Activated CD8-positive, alpha-beta T cell treated with anti-CD3 and anti-CD28 coated beads for 36 hours (primary cell): ENCODE results near the gene ZNF385C. TPM values are rescaled to one million over a fixed set of nuclear protein-coding genes. Genes with fewer than 3 reads are reported as not detected.

Source experiments
- ATAC-seq: fragments of 200-7000 bp; cut with Tn5 transposase; one replicate; pipeline ENCODE4 v1.10.0; 2021; ENCODE audit warnings: mild to moderate bottlenecking, moderate library complexity
- CTCF ChIA-PET: fragments of 350-600 bp; sonication (Branson Sonifier 250); formaldehyde crosslinking; loops from one replicate; lab custom pipeline; 2021; ENCODE audit warnings: antibody characterized with exemption; lab: Charles Lee
- POLR2A ChIA-PET: fragments of 350-600 bp; sonication (Branson Sonifier 250); formaldehyde crosslinking; loops from one replicate; lab custom pipeline; 2021; ENCODE audit warnings: antibody characterized with exemption; lab: Charles Lee
- DNase-seq: peaks from one replicate; pipeline ENCODE4 v3.0.0-alpha.2; 2020
- H3K27ac Mint-ChIP-seq: one replicate; pipeline ENCODE4 v1.8.0; 2021; ENCODE audit warnings: mild to moderate bottlenecking, mixed read lengths
- H3K27me3 Mint-ChIP-seq: one replicate; pipeline ENCODE4 v1.8.0; 2021; ENCODE audit warnings: mixed read lengths
- H3K36me3 Mint-ChIP-seq: one replicate; pipeline ENCODE4 v1.8.0; 2021; ENCODE audit warnings: low read depth, mixed read lengths
- H3K4me1 Mint-ChIP-seq: one replicate; pipeline ENCODE4 v1.8.0; 2021; ENCODE audit warnings: low read depth, mixed read lengths
- H3K4me3 Mint-ChIP-seq: one replicate; pipeline ENCODE4 v1.8.0; 2021; ENCODE audit warnings: mild to moderate bottlenecking, moderate library complexity, mixed read lengths
- H3K9me3 Mint-ChIP-seq: one replicate; pipeline ENCODE4 v1.8.0; 2021; ENCODE audit warnings: mixed read lengths
- CTCF ChIP-seq: fragments of 200-600 bp; IDR thresholded peaks from one replicate; pipeline ENCODE4 v1.8.0; 2022; ENCODE audit warnings: antibody characterized with exemption, mild to moderate bottlenecking
- intact Hi-C: fragments of 100-400 bp; cut with micrococcal nuclease; formaldehyde crosslinking; loops from one replicate; pipeline ENCODE4 v1.10.0; 2022
- total RNA-seq, 2 experiments: library from RNA; stranded (reverse); gene quantifications; one replicate each; pipeline ENCODE4 v1.2.3, GENCODE V29; 2021

The ZNF385C gene
- total RNA-seq, 2 experiments from 2014 or later, result 1.3 TPM

GRCh38 chr17:42019509-42020404 is 78.5 kb downstream of the ZNF385C start, which contains the start of gene NKIRAS2:
Gene NKIRAS2 (plus strand): TSS chr17:42020090. CDS start chr17:42021578, 1,488 bp downstream.
- peak within 1 kb of the TSS; percentile 97 for H3K4me3 Mint-ChIP-seq
- DNase-seq (peak; percentile 96), ATAC-seq (peak; percentile 81)
- intact Hi-C loops, result loop anchor here (5.0 kb wide), 1 partner anchor 93 kb away; the partner anchor contains the start of gene DHX58
- TF ChIP-seq CTCF, result peak; percentile 95
- H3K27me3 Mint-ChIP-seq, result no peaks in the 10 kb centered on the region
- no peaks in the 10 kb centered on the region for H3K9me3 Mint-ChIP-seq
- POLR2A ChIA-PET, result interaction anchor here (0.6 to 5.5 kb wide), 14 partner anchors 11 to 558 kb away, joined by 3 to 36 read pairs (median 4); partner anchors contain the start of genes ACLY, DHX58, PSMC3IP and ZNF385C
- CTCF ChIA-PET, result interaction anchor here (0.6 to 7.5 kb wide), 29 partner anchors 8 to 162 kb away, joined by 3 to 110 read pairs (median 5); partner anchors contain the start of genes ACLY, DHX58, KAT2A and ODAD4
- H3K36me3 Mint-ChIP-seq, result peaks cover 31% of the 10 kb centered on the region
- H3K27ac Mint-ChIP-seq, result peak within 1 kb of the TSS; percentile 79
- peaks cover 50% of the 10 kb centered on the region for H3K4me1 Mint-ChIP-seq

DNA sequence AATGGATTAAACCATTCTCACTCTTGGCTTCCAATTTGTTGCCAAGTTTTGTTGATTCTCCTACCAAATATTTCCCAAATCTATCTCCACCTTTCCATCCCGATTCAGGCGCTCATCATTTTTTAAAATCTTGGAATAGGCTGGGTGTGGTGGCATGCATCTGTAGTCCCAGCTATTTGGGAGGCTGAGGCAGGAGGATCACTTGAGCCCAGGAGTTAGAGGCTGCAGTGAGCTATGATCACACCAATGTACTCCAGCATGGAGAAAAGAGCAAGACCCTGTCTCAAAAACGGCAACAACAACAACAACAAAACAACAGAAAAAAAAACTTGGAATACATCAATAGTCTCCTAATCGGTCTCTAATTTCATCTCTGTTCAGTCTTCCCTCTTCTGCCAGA is 79.3 kb downstream of the ZNF385C start:
- ChIA-PET CTCF (interaction anchor here (1.1 to 7.5 kb wide), 12 partner anchors 7 to 159 kb away, joined by 3 to 110 read pairs (median 10); partner anchors contain the start of genes ACLY, CNP, DHX58 and KAT2A), POLR2A (interaction anchor here (0.7 to 5.5 kb wide), 6 partner anchors 10 to 100 kb away, joined by 3 to 41 read pairs (median 6); partner anchors contain the start of genes ACLY, CNP and DHX58)
- DNase-seq (no peak), ATAC-seq (no peak)
- Mint-ChIP-seq H3K9me3 (no peaks in the 10 kb centered on the region), H3K27me3 (no peaks in the 10 kb centered on the region), H3K4me3 (peak overlapping the region; percentile 97), H3K27ac (no peak overlapping the region), H3K4me1 (peaks cover 42% of the 10 kb centered on the region), H3K36me3 (peaks cover 26% of the 10 kb centered on the region)
- intact Hi-C loops, result no loop called here
- no peak for TF ChIP-seq CTCF

GRCh38 chr17:42018339-42018738 is 79.9 kb downstream of the ZNF385C start:
- DNase-seq (peak; percentile 12), ATAC-seq (no peak)
- intact Hi-C loops, result no loop called here
- Mint-ChIP-seq H3K4me1 (peaks cover 46% of the 10 kb centered on the region), H3K36me3 (peaks cover 22% of the 10 kb centered on the region), H3K27ac (peak overlapping the region; percentile 96), H3K27me3 (no peaks in the 10 kb centered on the region), H3K9me3 (no peaks in the 10 kb centered on the region), H3K4me3 (peak overlapping the region; percentile 97)
- ChIA-PET POLR2A (interaction anchor here (0.7 to 5.5 kb wide), 11 partner anchors 9 to 102 kb away, joined by 3 to 41 read pairs (median 5); partner anchors contain the start of genes ACLY, CNP, DHX58 and KAT2A), CTCF (interaction anchor here (0.8 to 7.5 kb wide), 20 partner anchors 8 to 560 kb away, joined by 3 to 110 read pairs (median 5); partner anchors contain the start of genes ACLY, CNP, DHX58 and GHDC)
- TF ChIP-seq CTCF, result no peak

DNA sequence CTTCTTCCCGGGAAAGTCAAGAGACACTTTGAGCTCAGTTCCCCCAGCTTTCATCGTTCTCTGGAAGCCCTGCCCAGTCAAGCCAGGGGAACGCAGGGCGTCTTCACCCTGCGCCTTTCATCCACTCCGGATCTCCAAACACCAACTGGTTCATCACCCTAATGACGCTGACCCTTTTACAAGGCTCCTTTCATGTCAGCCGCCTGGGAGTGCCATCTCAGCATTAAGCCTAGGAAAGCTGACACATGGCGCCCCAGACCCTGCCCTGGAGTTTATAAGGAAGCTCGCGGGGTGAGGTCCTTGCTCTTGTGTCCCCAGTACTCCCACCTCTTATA is 80.4 kb downstream of the ZNF385C start:
- intact Hi-C loops, result no loop called here
- ATAC-seq (peak; percentile 22), DNase-seq (peak; percentile 59)
- peak overlapping the region; percentile 97 for H3K4me3 Mint-ChIP-seq
- no peaks in the 10 kb centered on the region for H3K9me3 Mint-ChIP-seq
- peak overlapping the region; percentile 96 for H3K27ac Mint-ChIP-seq
- no peaks in the 10 kb centered on the region for H3K27me3 Mint-ChIP-seq
- POLR2A ChIA-PET, result interaction anchor here (0.5 to 5.5 kb wide), 16 partner anchors 13 to 174 kb away, joined by 3 to 41 read pairs (median 5); partner anchors contain the start of genes ACLY, CNP, DHX58 and KAT2A
- CTCF ChIA-PET, result interaction anchor here (0.8 to 7.5 kb wide), 21 partner anchors 8 to 560 kb away, joined by 3 to 110 read pairs (median 4); partner anchors contain the start of genes ACLY, DHX58, GHDC and KAT2A
- H3K36me3 Mint-ChIP-seq, result peaks cover 25% of the 10 kb centered on the region
- no peak for TF ChIP-seq CTCF
- H3K4me1 Mint-ChIP-seq, result peaks cover 51% of the 10 kb centered on the region
